Esophagus muscularis mucosa (tissue), 3 donors: Measurements from ENCODE around the gene ST7.
"Not testable (repeated sequence)": the region's sequence is repeated elsewhere in the genome, so short reads cannot be mapped to it uniquely, and the experiment has no call there.

Source experiments
- POLR2A ChIP-seq: fragments of 450-650 bp; IDR thresholded peaks from one replicate; pipeline ENCODE4 v1.6.1; 2017; ENCODE audit warnings: antibody characterized with exemption, moderate library complexity, mild to moderate bottlenecking, low read depth
- POLR2AphosphoS5 ChIP-seq, 2 donors: sonication (generic); formaldehyde crosslinking; IDR thresholded peaks; one replicate each; pipeline ENCODE4 v1.6.1; 2017; ENCODE audit warnings: antibody characterized with exemption in 2 of 2
- TF ChIP-seq, protein P1 (sequence below), 3 experiments: fragments of 200-600 bp in 2 of 3; fragments of 450-650 bp in 1 of 3; sonication (generic) in 2 of 3; IDR thresholded peaks; one replicate each; pipeline ENCODE4 v1.5.1; 2017 to 2019; ENCODE audit warnings: antibody characterized with exemption in 3 of 3, mild to moderate bottlenecking in 2 of 3, moderate library complexity in 1 of 3

DNA sequence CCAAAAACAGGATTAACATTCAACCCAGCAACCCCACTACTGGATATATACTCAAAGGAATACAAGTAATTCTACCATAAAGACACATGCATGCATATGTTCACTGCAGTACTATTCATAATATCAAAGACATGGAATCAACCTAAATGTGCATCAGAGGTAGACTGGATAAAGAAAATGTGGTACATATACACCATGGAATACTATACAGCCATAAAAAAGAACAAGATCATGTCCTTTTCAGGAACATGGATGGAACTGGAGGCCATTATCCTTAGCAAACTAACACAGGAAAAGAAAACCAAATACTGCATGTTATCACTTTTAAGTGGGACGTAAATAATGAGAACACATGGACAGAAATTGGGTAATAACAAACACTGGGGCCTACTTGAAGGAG lies 77.5 kb downstream of the ST7 start:
- TF ChIP-seq, protein P1, sequence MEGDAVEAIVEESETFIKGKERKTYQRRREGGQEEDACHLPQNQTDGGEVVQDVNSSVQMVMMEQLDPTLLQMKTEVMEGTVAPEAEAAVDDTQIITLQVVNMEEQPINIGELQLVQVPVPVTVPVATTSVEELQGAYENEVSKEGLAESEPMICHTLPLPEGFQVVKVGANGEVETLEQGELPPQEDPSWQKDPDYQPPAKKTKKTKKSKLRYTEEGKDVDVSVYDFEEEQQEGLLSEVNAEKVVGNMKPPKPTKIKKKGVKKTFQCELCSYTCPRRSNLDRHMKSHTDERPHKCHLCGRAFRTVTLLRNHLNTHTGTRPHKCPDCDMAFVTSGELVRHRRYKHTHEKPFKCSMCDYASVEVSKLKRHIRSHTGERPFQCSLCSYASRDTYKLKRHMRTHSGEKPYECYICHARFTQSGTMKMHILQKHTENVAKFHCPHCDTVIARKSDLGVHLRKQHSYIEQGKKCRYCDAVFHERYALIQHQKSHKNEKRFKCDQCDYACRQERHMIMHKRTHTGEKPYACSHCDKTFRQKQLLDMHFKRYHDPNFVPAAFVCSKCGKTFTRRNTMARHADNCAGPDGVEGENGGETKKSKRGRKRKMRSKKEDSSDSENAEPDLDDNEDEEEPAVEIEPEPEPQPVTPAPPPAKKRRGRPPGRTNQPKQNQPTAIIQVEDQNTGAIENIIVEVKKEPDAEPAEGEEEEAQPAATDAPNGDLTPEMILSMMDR (IDR thresholded peaks at IDR 0.05) = not testable (repeated sequence)
- TF ChIP-seq POLR2AphosphoS5 (IDR thresholded peaks at IDR 0.05); POLR2A: not testable (repeated sequence)
